Neural cell (in vitro differentiated cells): ENCODE measurements around the gene PARK7. TPM values are rescaled to one million over a fixed set of nuclear protein-coding genes. Genes with fewer than 3 reads are reported as not detected.

Source experiments
- H2AFZ ChIP-seq: fragments of 200-600, 300-800 bp; sonication (generic), shearing (Covaris generic); 2 replicates; pipeline ENCODE4 v1.6.0; 2014; ENCODE audit warnings: low read depth, mild to moderate bottlenecking, antibody characterized with exemption, low read length, moderate library complexity
- H3F3A ChIP-seq: fragments of 200-600 bp; shearing (Covaris generic); 2 replicates; pipeline ENCODE4 v1.6.1; 2016; ENCODE audit warnings: mild to moderate bottlenecking, moderate library complexity, mixed read lengths, antibody characterized with exemption, low read length; ENCODE audit not compliant: insufficient read depth, poor library complexity, severe bottlenecking
- H3K27ac ChIP-seq: fragments of 200-600, 300-800 bp; sonication (generic), shearing (Covaris generic); 2 replicates; pipeline ENCODE4 v1.5.1; 2014; ENCODE audit warnings: mild to moderate bottlenecking, low read length, moderate library complexity
- H3K27me3 ChIP-seq: fragments of 300-800, 200-600 bp; sonication (generic), shearing (Covaris generic); 2 replicates; pipeline ENCODE4 v1.6.0; 2014; ENCODE audit warnings: mild to moderate bottlenecking, low read depth, low read length, moderate library complexity; ENCODE audit not compliant: insufficient read depth
- H3K36me3 ChIP-seq: fragments of 300-800, 200-600 bp; sonication (generic), shearing (Covaris generic); 2 replicates; pipeline ENCODE4 v1.5.1; 2014; ENCODE audit warnings: mild to moderate bottlenecking, antibody characterized with exemption, low read length, moderate library complexity; ENCODE audit not compliant: insufficient read depth
- H3K4me2 ChIP-seq: fragments of 300-800, 200-600 bp; sonication (generic), shearing (Covaris generic); 2 replicates; pipeline ENCODE4 v1.6.0; 2014; ENCODE audit warnings: mild to moderate bottlenecking, low read length
- H3K4me3 ChIP-seq: fragments of 300-800, 200-600 bp; sonication (generic), shearing (Covaris generic); 2 replicates; pipeline ENCODE4 v1.5.1; 2014; ENCODE audit warnings: mild to moderate bottlenecking, low read length, moderate library complexity
- H3K79me2 ChIP-seq: fragments of 200-600 bp; shearing (Covaris generic); replicated peaks from 2 replicates; pipeline ENCODE4 v1.6.0; 2014; ENCODE audit warnings: mild to moderate bottlenecking, low read length, moderate library complexity; ENCODE audit not compliant: insufficient read depth
- H3K9ac ChIP-seq: fragments of 300-800, 200-600 bp; sonication (generic), shearing (Covaris generic); 2 replicates; pipeline ENCODE4 v1.6.1; 2016; ENCODE audit warnings: mild to moderate bottlenecking, low read length, mixed read lengths
- H3K9me2 ChIP-seq: fragments of 200-600 bp; shearing (Covaris generic); 2 replicates; pipeline ENCODE4 v1.6.1; 2016; ENCODE audit warnings: mild to moderate bottlenecking, low read length, mixed read lengths; ENCODE audit not compliant: insufficient read depth
- H3K9me3 ChIP-seq: fragments of 200-600, 300-800 bp; sonication (generic), shearing (Covaris generic); 2 replicates; pipeline ENCODE4 v1.6.1; 2016; ENCODE audit warnings: mild to moderate bottlenecking, mixed run types, low read length, moderate library complexity, mixed read lengths
- H4K20me1 ChIP-seq: fragments of 200-600 bp; shearing (Covaris generic); 2 replicates; pipeline ENCODE4 v1.6.1; 2016; ENCODE audit warnings: mild to moderate bottlenecking, mixed run types; ENCODE audit not compliant: insufficient read depth
- EP300 ChIP-seq: fragments of 450-650 bp; conservative IDR thresholded peaks from 2 replicates; pipeline ENCODE4 v1.6.1; 2014; ENCODE audit warnings: antibody characterized with exemption, mild to moderate bottlenecking, moderate library complexity; ENCODE audit not compliant: poor library complexity, severe bottlenecking
- EZH2 ChIP-seq: fragments of 200-600, 300-800 bp; shearing (Covaris generic), sonication (generic); IDR thresholded peaks from 2 replicates; pipeline ENCODE4 v1.6.1; 2014; ENCODE audit warnings: antibody characterized with exemption, low read length, borderline replicate concordance, mild to moderate bottlenecking; ENCODE audit not compliant: insufficient read depth, poor library complexity, severe bottlenecking
- MXI1 ChIP-seq: fragments of 450-650 bp; conservative IDR thresholded peaks from 2 replicates; pipeline ENCODE4 v1.6.1; 2014; ENCODE audit warnings: antibody characterized with exemption, mild to moderate bottlenecking; ENCODE audit not compliant: poor library complexity, severe bottlenecking
- POLR2AphosphoS5 ChIP-seq: IDR thresholded peaks from 2 replicates; pipeline ENCODE4 v1.6.1; 2012
- RAD21 ChIP-seq: fragments of 450-650 bp; conservative IDR thresholded peaks from 2 replicates; pipeline ENCODE4 v1.6.1; 2014; ENCODE audit warnings: antibody characterized with exemption, mild to moderate bottlenecking, moderate library complexity
- SMC3 ChIP-seq: fragments of 450-650 bp; conservative IDR thresholded peaks from 2 replicates; pipeline ENCODE4 v1.6.1; 2014; ENCODE audit warnings: antibody characterized with exemption, mild to moderate bottlenecking, moderate library complexity; ENCODE audit not compliant: poor library complexity
- TAF1 ChIP-seq: IDR thresholded peaks from 2 replicates; pipeline ENCODE4 v1.6.1; 2012; ENCODE audit warnings: low read depth
- polyA plus RNA-seq: library from polyadenylated mRNA; depleted of rRNA; stranded (reverse); fragments of >200 nt; gene quantifications from 2 replicates; pipeline ENCODE4 v1.2.3, GENCODE V29; 2014
- TF ChIP-seq, protein P1 (sequence below): fragments of 450-650 bp; IDR thresholded peaks from 2 replicates; pipeline ENCODE4 v1.5.1; 2014; ENCODE audit warnings: antibody characterized with exemption, mild to moderate bottlenecking, moderate library complexity; ENCODE audit not compliant: poor library complexity, severe bottlenecking
- TF ChIP-seq, protein P2 (sequence below): IDR thresholded peaks from 2 replicates; pipeline ENCODE4 v1.6.1; 2012; ENCODE audit warnings: borderline replicate concordance

PARK7 gene
- polyA plus RNA-seq, 1 donor from 2014 or later = 378 TPM

DNA sequence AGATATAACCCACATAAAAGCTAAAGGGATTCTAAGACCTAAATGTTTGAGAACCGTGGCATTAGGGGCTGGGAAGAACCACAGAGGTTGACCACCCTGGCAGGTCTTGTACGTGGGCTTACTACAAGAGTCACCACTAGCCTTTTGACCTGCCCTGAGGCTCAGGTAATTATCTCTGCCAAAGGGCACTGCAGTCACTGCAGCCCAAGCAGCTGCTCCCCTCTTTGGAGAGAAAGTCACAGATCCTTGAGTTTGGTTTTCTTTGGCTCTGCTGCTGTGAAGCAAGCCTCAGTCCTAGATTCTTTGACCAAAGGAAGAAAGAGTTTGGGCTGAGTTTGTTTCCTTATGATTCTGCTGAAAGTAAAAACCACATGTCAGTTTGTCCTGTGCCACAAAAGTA lies 11.6 kb downstream of the PARK7 start:
- Histone ChIP-seq H3K9me2 (no peaks in the 10 kb centered on the region), H3K4me2 (no peak overlapping the region), H3K36me3 (peaks cover 13% of the 10 kb centered on the region), H3K9me3 (no peaks in the 10 kb centered on the region), H3F3A (no peaks in the 10 kb centered on the region), H3K27me3 (no peaks in the 10 kb centered on the region), H3K9ac (no peak overlapping the region), H3K79me2 (no peaks in the 10 kb centered on the region), H4K20me1 (no peaks in the 10 kb centered on the region), H3K27ac (no peak overlapping the region), H3K4me3 (no peak overlapping the region), H2AFZ (no peak overlapping the region)
- TF ChIP-seq SMC3 (no peak), MXI1 (no peak), TAF1 (no peak), POLR2AphosphoS5 (no peak), EZH2 (no peak), RAD21 (no peak), EP300 (no peak)
- TF ChIP-seq, protein P1, sequence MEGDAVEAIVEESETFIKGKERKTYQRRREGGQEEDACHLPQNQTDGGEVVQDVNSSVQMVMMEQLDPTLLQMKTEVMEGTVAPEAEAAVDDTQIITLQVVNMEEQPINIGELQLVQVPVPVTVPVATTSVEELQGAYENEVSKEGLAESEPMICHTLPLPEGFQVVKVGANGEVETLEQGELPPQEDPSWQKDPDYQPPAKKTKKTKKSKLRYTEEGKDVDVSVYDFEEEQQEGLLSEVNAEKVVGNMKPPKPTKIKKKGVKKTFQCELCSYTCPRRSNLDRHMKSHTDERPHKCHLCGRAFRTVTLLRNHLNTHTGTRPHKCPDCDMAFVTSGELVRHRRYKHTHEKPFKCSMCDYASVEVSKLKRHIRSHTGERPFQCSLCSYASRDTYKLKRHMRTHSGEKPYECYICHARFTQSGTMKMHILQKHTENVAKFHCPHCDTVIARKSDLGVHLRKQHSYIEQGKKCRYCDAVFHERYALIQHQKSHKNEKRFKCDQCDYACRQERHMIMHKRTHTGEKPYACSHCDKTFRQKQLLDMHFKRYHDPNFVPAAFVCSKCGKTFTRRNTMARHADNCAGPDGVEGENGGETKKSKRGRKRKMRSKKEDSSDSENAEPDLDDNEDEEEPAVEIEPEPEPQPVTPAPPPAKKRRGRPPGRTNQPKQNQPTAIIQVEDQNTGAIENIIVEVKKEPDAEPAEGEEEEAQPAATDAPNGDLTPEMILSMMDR = no peak
- TF ChIP-seq, protein P2, sequence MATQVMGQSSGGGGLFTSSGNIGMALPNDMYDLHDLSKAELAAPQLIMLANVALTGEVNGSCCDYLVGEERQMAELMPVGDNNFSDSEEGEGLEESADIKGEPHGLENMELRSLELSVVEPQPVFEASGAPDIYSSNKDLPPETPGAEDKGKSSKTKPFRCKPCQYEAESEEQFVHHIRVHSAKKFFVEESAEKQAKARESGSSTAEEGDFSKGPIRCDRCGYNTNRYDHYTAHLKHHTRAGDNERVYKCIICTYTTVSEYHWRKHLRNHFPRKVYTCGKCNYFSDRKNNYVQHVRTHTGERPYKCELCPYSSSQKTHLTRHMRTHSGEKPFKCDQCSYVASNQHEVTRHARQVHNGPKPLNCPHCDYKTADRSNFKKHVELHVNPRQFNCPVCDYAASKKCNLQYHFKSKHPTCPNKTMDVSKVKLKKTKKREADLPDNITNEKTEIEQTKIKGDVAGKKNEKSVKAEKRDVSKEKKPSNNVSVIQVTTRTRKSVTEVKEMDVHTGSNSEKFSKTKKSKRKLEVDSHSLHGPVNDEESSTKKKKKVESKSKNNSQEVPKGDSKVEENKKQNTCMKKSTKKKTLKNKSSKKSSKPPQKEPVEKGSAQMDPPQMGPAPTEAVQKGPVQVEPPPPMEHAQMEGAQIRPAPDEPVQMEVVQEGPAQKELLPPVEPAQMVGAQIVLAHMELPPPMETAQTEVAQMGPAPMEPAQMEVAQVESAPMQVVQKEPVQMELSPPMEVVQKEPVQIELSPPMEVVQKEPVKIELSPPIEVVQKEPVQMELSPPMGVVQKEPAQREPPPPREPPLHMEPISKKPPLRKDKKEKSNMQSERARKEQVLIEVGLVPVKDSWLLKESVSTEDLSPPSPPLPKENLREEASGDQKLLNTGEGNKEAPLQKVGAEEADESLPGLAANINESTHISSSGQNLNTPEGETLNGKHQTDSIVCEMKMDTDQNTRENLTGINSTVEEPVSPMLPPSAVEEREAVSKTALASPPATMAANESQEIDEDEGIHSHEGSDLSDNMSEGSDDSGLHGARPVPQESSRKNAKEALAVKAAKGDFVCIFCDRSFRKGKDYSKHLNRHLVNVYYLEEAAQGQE = no peak

DNA sequence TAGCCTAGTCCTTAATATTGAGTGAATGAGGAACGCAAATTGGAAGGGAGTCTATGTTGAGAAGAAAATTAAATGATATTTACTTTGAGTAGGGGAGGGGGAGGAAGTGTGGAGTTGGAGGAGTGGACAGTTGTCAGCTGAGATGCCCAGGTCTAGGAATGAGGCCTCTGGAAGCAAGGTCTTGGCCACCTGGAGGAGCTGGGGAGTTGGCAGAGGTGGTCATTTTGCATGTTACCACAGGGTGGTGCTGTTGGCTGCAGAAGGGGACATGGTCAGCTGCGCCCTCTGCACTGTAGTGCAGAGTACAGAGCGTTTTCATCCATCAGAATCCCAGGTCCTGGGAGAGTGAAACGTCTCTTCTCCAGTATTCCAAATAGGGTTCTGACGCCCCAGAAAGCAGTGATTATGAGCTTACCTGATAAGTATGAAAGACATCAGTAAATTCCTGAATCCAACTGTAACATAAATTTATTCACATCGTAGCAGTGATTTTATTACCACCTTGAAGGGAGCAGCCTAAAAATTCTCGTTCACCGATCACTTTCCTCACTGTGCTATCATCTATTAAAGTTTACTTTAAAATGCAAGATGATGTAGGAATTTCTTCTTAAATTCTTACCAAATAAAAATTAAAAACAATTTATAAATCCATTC lies 13.8 kb downstream of the PARK7 start:
- Histone ChIP-seq H3K36me3 (peaks cover 8% of the 10 kb centered on the region), H2AFZ (no peak overlapping the region), H3K9me2 (no peaks in the 10 kb centered on the region), H3K27ac (no peak overlapping the region), H3K4me2 (no peak overlapping the region), H3K9me3 (no peaks in the 10 kb centered on the region), H3K4me3 (no peak overlapping the region), H3K27me3 (no peaks in the 10 kb centered on the region), H3K9ac (no peak overlapping the region), H3F3A (no peaks in the 10 kb centered on the region), H3K79me2 (no peaks in the 10 kb centered on the region), H4K20me1 (no peaks in the 10 kb centered on the region)
- no peak for TF ChIP-seq EP300
- TF ChIP-seq RAD21 = peak; percentile 78
- peak; percentile 81 for TF ChIP-seq SMC3
- TF ChIP-seq, protein P2 = no peak
- TF ChIP-seq TAF1 = no peak
- no peak for TF ChIP-seq EZH2
- TF ChIP-seq POLR2AphosphoS5 = no peak
- TF ChIP-seq MXI1 = no peak
- TF ChIP-seq, protein P1 = peak; percentile 91
